ENCODE data around the gene RAB6B.

DNA sequence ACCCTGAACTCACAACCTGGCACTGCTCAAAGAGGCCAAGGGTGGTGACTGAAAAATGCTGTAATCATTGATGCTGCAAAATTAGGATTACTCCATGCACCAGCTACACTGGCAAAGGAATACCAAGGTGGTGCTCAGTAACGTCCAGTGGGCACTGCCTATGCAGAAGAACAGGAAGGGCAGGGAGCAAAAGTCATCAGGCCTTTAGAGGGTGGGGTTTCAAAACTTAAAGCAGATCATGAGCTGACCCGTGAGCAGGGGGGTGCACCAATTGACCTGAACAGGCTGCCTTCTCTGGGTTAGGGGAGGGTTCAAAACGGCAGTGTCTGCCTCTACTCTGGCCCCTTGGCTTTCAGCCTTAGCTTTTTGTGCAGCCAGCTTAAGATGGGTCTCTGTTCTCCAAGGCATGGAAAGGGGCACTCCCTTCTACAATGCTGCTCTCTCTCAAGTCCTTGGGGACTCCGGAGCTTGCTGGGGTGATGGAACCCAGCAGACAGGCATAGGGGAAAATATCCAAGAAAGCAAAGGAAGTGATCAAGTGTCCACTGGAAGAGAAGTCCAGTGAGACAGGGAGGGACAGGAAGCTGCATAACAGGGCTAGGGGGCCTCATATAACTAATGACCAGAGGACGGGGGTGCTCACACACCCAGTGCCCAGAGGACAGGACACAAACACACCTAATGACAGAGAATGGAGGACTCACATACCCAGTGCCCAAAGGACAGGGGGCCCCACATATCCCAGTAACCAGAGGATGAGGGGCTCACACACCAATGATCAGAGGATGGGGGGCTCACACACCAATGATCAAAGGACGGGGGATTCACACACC, 11.4 kb downstream of the RAB6B start:
- TF ChIP-seq, protein P1, sequence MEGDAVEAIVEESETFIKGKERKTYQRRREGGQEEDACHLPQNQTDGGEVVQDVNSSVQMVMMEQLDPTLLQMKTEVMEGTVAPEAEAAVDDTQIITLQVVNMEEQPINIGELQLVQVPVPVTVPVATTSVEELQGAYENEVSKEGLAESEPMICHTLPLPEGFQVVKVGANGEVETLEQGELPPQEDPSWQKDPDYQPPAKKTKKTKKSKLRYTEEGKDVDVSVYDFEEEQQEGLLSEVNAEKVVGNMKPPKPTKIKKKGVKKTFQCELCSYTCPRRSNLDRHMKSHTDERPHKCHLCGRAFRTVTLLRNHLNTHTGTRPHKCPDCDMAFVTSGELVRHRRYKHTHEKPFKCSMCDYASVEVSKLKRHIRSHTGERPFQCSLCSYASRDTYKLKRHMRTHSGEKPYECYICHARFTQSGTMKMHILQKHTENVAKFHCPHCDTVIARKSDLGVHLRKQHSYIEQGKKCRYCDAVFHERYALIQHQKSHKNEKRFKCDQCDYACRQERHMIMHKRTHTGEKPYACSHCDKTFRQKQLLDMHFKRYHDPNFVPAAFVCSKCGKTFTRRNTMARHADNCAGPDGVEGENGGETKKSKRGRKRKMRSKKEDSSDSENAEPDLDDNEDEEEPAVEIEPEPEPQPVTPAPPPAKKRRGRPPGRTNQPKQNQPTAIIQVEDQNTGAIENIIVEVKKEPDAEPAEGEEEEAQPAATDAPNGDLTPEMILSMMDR (IDR thresholded peaks at IDR 0.05): no peak
- TF ChIP-seq POLR2AphosphoS5 (IDR thresholded peaks at IDR 0.05): no peak
- TF ChIP-seq POLR2A (IDR thresholded peaks at IDR 0.05; ENCODE audit: low read depth): no peak
